Mucosa of stomach (tissue), 1 donor: Measurements from ENCODE around the gene FRA10AC1.
"Not testable (repeated sequence)": the region's sequence is repeated elsewhere in the genome, so short reads cannot be mapped to it uniquely, and the experiment has no call there.

ENCODE experiments used
- H3K27me3 ChIP-seq: one replicate; pipeline ENCODE4 v1.7.0; 2013; ENCODE audit warnings: mild to moderate bottlenecking, low read length; ENCODE audit not compliant: control insufficient read depth, insufficient read depth
- H3K36me3 ChIP-seq: one replicate; pipeline ENCODE4 v1.7.0; 2013; ENCODE audit warnings: low read length; ENCODE audit not compliant: control insufficient read depth, insufficient read depth
- H3K4me1 ChIP-seq: one replicate; pipeline ENCODE4 v1.7.0; 2013; ENCODE audit warnings: mild to moderate bottlenecking, low read length; ENCODE audit not compliant: control insufficient read depth, insufficient read depth
- H3K4me3 ChIP-seq: one replicate; pipeline ENCODE4 v1.7.0; 2013; ENCODE audit warnings: low read length
- H3K9ac ChIP-seq: one replicate; pipeline ENCODE4 v1.7.0; 2013; ENCODE audit warnings: mild to moderate bottlenecking, low read length, moderate library complexity
- H3K9me3 ChIP-seq: one replicate; pipeline ENCODE4 v1.7.0; 2013; ENCODE audit warnings: mild to moderate bottlenecking, low read length, moderate library complexity; ENCODE audit not compliant: control insufficient read depth
- donor health status: Pancreatic carcinoma.

The FRA10AC1 gene

DNA sequence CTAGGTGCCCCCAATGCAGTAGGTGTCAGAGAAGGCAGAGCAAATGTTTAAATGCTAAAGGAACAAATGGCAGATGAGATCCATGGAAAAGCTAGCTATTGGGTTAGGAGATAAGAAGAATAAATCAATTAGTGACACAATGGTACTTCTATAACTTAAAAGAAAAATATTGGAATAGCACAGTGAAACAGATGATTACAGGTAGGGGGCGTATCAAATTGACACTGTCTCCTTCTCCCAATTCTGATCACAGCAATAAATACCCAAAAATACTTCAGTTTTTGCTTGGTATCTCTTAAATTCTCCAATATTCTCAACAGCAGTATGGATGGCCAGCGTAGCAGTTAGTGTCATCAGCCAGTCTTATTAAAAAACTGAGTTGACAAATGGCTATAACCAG lies 5.2 kb downstream of the FRA10AC1 start:
- H3K36me3 ChIP-seq: no peaks in the 10 kb centered on the region
- H3K9ac ChIP-seq: no peak overlapping the region
- H3K4me3 ChIP-seq: no peak overlapping the region
- H3K27me3 ChIP-seq: no peaks in the 10 kb centered on the region
- H3K9me3 ChIP-seq: no peaks in the 10 kb centered on the region
- no peaks in the 10 kb centered on the region for H3K4me1 ChIP-seq

DNA sequence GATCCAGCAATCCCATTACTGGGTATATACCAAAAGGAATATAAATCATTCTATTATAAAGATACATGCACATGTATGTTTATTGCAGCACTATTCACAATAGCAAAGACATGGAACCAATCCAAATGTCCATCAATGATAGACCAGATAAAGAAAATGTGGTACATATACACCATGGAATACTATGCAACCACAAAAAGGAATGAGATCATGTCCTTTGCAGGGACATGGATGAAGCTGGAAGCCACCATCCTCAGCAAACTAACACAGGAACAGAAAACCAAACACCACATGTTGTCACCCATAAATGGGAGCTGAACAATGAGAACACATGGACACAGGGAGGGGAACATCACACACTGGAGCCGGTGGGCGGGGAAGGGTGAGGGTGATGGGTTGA lies 5.8 kb downstream of the FRA10AC1 start:
- H3K9me3 ChIP-seq, H3K9ac ChIP-seq, H3K27me3 ChIP-seq, H3K4me1 ChIP-seq, H3K4me3 ChIP-seq, H3K36me3 ChIP-seq: not testable (repeated sequence)

- Histone ChIP-seq H3K9me3 (no peaks in the 10 kb centered on the region), H3K27me3 (no peaks in the 10 kb centered on the region), H3K36me3 (no peaks in the 10 kb centered on the region), H3K9ac (no peak overlapping the region), H3K4me3 (no peak overlapping the region), H3K4me1 (no peaks in the 10 kb centered on the region)
Observed at GRCh38 chr10:93695740-93696139, 6.7 kb downstream of the FRA10AC1 start.

DNA sequence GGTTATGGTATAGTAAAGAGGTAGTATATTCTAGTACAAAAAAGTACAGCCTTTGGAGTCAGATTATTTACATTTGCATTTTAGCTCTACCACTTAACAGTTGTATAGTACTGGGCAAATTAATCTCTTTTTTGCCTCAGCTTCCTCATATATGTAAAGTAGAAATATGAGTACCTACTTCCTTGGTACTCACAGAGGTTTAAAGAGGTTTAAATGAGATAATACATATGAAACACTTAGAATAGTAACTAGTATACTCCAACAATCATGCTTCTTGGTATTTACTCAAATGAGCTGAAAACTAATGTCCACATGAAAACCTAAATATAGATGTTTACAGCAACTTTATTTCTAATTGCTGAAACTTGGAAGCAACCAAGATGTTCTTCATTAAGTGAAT lies 14.7 kb downstream of the FRA10AC1 start:
- Histone ChIP-seq H3K36me3 (no peaks in the 10 kb centered on the region), H3K4me3 (no peak overlapping the region)

GRCh38 chr10:93680412-93681047 lies 21.9 kb downstream of the FRA10AC1 start:
- H3K9me3 ChIP-seq: no peaks in the 10 kb centered on the region
- no peak overlapping the region for H3K9ac ChIP-seq
- H3K27me3 ChIP-seq: no peaks in the 10 kb centered on the region
- no peaks in the 10 kb centered on the region for H3K4me1 ChIP-seq
- no peaks in the 10 kb centered on the region for H3K36me3 ChIP-seq
- no peak overlapping the region for H3K4me3 ChIP-seq

More for the DNA sequence above, 14.7 kb downstream of the FRA10AC1 start:
- Histone ChIP-seq H3K4me1 (no peaks in the 10 kb centered on the region), H3K9me3 (no peaks in the 10 kb centered on the region), H3K27me3 (no peaks in the 10 kb centered on the region), H3K9ac (no peak overlapping the region)

GRCh38 chr10:93678805-93679587 lies 23.4 kb downstream of the FRA10AC1 start:
- H3K27me3 ChIP-seq: no peaks in the 10 kb centered on the region
- H3K36me3 ChIP-seq: no peaks in the 10 kb centered on the region
- no peak overlapping the region for H3K4me3 ChIP-seq
- no peaks in the 10 kb centered on the region for H3K4me1 ChIP-seq
- H3K9me3 ChIP-seq: no peaks in the 10 kb centered on the region
- H3K9ac ChIP-seq: no peak overlapping the region

DNA sequence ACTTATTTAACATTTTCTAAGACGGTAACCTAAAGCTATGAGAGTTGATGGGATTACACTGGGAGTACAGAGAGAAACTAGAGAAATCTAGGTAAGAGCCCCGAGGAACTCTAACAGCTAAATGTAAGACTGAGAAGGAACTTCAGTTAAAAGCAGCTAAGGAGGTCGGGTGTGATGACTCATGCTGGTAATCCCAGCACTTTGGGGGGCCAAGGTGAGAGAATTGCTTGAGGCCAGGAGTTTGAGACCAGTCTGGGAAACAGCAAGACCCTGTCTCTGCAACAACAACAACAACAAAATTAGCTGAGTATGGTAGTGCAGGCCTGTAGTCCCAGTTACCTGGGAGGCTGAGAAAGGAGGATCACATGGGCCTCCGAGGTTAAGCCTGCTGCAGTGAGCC lies 24.0 kb downstream of the FRA10AC1 start:
- Histone ChIP-seq H3K4me1 (no peaks in the 10 kb centered on the region), H3K9ac (no peak overlapping the region), H3K4me3 (no peak overlapping the region), H3K36me3 (no peaks in the 10 kb centered on the region), H3K9me3 (no peaks in the 10 kb centered on the region), H3K27me3 (no peaks in the 10 kb centered on the region)

GRCh38 chr10:93673791-93674190 lies 28.6 kb downstream of the FRA10AC1 start:
- Histone ChIP-seq H3K9me3 (no peaks in the 10 kb centered on the region), H3K27me3 (no peaks in the 10 kb centered on the region), H3K36me3 (no peaks in the 10 kb centered on the region), H3K4me1 (peaks cover 10% of the 10 kb centered on the region), H3K4me3 (no peak overlapping the region), H3K9ac (no peak overlapping the region)

- Histone ChIP-seq H3K4me3 (no peak overlapping the region), H3K4me1 (peaks cover 10% of the 10 kb centered on the region), H3K27me3 (no peaks in the 10 kb centered on the region), H3K36me3 (no peaks in the 10 kb centered on the region), H3K9ac (no peak overlapping the region), H3K9me3 (no peaks in the 10 kb centered on the region)
Observed at GRCh38 chr10:93672890-93673289, 29.5 kb downstream of the FRA10AC1 start.

DNA sequence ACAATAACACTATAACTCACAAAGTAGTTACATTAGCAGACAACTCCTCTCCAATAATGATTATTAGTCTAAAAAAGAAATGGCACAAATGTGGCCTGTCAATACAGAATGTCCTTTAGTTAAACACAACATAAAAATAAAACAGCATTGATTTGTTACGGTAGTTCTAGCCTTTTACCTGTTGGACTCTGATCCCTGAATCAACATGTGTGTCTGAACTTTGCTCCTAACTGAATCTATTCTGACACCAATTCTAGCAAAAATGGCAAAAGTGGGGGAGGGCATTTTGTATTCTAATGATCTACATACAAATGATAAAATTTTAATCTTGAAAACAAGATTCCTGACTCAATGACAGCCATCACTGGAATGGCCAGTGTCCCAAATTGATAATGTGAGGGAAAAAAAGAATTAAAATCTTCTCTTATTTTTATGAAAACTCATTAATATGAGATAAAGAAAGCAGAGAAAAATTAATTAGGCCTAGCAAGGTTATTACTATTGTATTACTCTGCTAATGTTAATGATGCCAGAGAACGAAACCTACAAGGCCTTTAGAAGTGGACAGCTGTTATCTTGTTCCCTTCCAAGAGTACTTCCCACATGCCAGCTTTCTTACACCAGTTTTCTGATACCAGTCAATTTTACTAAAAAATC lies 30.2 kb downstream of the FRA10AC1 start:
- no peaks in the 10 kb centered on the region for H3K36me3 ChIP-seq
- H3K27me3 ChIP-seq: no peaks in the 10 kb centered on the region

DNA sequence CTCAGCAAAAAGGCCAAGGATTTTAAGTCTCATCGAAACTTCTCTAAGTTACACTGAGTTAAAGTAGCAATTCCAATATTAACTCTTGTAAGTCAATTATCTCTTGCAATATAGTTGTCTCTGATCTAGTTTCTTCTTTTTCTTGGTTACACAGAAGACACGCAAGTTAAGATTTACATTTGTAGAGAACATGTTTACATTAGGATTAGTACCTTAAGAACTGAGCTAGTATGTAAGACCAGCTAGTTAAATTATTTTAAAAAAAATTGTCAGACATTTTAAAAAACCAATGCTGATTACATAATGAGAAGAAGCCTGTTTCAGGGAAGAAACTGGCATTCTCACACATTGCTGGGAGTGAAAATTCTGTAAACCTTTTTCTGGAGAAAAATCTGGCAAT lies 31.4 kb downstream of the FRA10AC1 start:
- no peaks in the 10 kb centered on the region for H3K36me3 ChIP-seq
- H3K9me3 ChIP-seq: no peaks in the 10 kb centered on the region
- no peak overlapping the region for H3K9ac ChIP-seq
- no peak overlapping the region for H3K4me3 ChIP-seq
- H3K27me3 ChIP-seq: no peaks in the 10 kb centered on the region
- H3K4me1 ChIP-seq: peaks cover 10% of the 10 kb centered on the region

More for the DNA sequence above, 30.2 kb downstream of the FRA10AC1 start:
- Histone ChIP-seq H3K9me3 (no peaks in the 10 kb centered on the region), H3K4me1 (peaks cover 10% of the 10 kb centered on the region), H3K4me3 (no peak overlapping the region), H3K9ac (no peak overlapping the region)

- Histone ChIP-seq H3K27me3 (no peaks in the 10 kb centered on the region), H3K4me1 (peaks cover 10% of the 10 kb centered on the region), H3K9me3 (no peaks in the 10 kb centered on the region), H3K9ac (no peak overlapping the region), H3K36me3 (no peaks in the 10 kb centered on the region), H3K4me3 (no peak overlapping the region)
Observed at GRCh38 chr10:93670372-93670771, 32.0 kb downstream of the FRA10AC1 start.
